HG03175 (cell line): ENCODE measurements around the gene RAB9A.
A peak's percentile ranks its signal among the peaks of the same experiment; 100 is the strongest.
"Not testable (repeated sequence)": the region's sequence is repeated elsewhere in the genome, so short reads cannot be mapped to it uniquely, and the experiment has no call there.

Source experiments
- ATAC-seq: cut with Tn5 transposase; IDR thresholded peaks from one replicate; pipeline ENCODE4 v1.9.1; 2021; ENCODE audit warnings: mild to moderate bottlenecking, moderate library complexity; ENCODE audit not compliant: unreplicated experiment

RAB9A gene

GRCh38 chrX:13669246-13669737 is 19.6 kb upstream of the RAB9A start:
- peak; percentile 86 for ATAC-seq

- ATAC-seq: not testable (repeated sequence)
Measured at GRCh38 chrX:13669755-13670154, 19.2 kb upstream of the RAB9A start.

GRCh38 chrX:13670197-13670596 is 18.7 kb upstream of the RAB9A start:
- ATAC-seq: no peak

- ATAC-seq: no peak
Measured at GRCh38 chrX:13673016-13673415, 15.9 kb upstream of the RAB9A start.

- no peak for ATAC-seq
Measured at GRCh38 chrX:13676885-13677284, 12.0 kb upstream of the RAB9A start.

GRCh38 chrX:13679700-13680099 is 9.2 kb upstream of the RAB9A start:
- not testable (repeated sequence) for ATAC-seq

GRCh38 chrX:13681595-13681994 is 7.3 kb upstream of the RAB9A start:
- ATAC-seq: no peak

GRCh38 chrX:13684361-13684760 is 4.6 kb upstream of the RAB9A start:
- ATAC-seq: no peak

GRCh38 chrX:13685126-13685763 is 3.7 kb upstream of the RAB9A start:
- ATAC-seq: no peak

GRCh38 chrX:13687203-13687602 is 1.7 kb upstream of the RAB9A start:
- ATAC-seq: no peak

- ATAC-seq: no peak
Measured at GRCh38 chrX:13688384-13688957, 457 bp upstream of the RAB9A start.

GRCh38 chrX:13689741-13690211 is 848 bp downstream of the RAB9A start:
- no peak for ATAC-seq

GRCh38 chrX:13690836-13691235 is 1.9 kb downstream of the RAB9A start:
- ATAC-seq: no peak

GRCh38 chrX:13691841-13692371 is 3.0 kb downstream of the RAB9A start:
- ATAC-seq: no peak

GRCh38 chrX:13692771-13693231 is 3.9 kb downstream of the RAB9A start:
- ATAC-seq: no peak

- ATAC-seq: no peak
Measured at GRCh38 chrX:13693341-13693961, 4.5 kb downstream of the RAB9A start.

- no peak for ATAC-seq
Measured at GRCh38 chrX:13694359-13694758, 5.4 kb downstream of the RAB9A start.

- no peak for ATAC-seq
Measured at GRCh38 chrX:13694983-13695382, 6.1 kb downstream of the RAB9A start.

- ATAC-seq: no peak
Measured at GRCh38 chrX:13695601-13696115, 6.7 kb downstream of the RAB9A start.

- ATAC-seq: peak; percentile 65
Measured at GRCh38 chrX:13697455-13697854, 8.5 kb downstream of the RAB9A start.

- peak; percentile 13 for ATAC-seq
Measured at GRCh38 chrX:13697976-13698375, 9.0 kb downstream of the RAB9A start.

- ATAC-seq: no peak
Measured at GRCh38 chrX:13698432-13698831, 9.5 kb downstream of the RAB9A start.
